SK-N-SH (cell line): ENCODE data around the gene HIGD1B. TPM values are rescaled to one million over a fixed set of nuclear protein-coding genes. Genes with fewer than 3 reads are reported as not detected.
A peak's percentile ranks its signal among the peaks of the same experiment; 100 is the strongest.

Experiments
- CTCF ChIA-PET: fragments of 300-600, 350-600 bp; formaldehyde crosslinking; extraction: SDS; loops from one replicate; lab custom pipeline; 2021; lab: Yijun Ruan, JAX
- POLR2A ChIA-PET: fragments of 350-600 bp; sonication (Branson Sonifier 250); formaldehyde crosslinking; extraction: SDS; loops from one replicate; lab custom pipeline; 2020; ENCODE audit warnings: antibody characterized with exemption, inconsistent platforms; lab: Yijun Ruan, JAX
- DNase-seq: peaks from one replicate; pipeline ENCODE4 v3.0.0; 2012
- H2AFZ ChIP-seq: fragments of 200-600 bp; sonication (generic); 2 replicates; pipeline ENCODE4 v1.8.1; 2016; ENCODE audit warnings: antibody characterized with exemption, mild to moderate bottlenecking, low read depth
- H3F3A ChIP-seq: fragments of 200-600 bp; sonication (generic); replicated peaks from 2 replicates; pipeline ENCODE3; 2016; ENCODE audit warnings: antibody characterized with exemption, mild to moderate bottlenecking; ENCODE audit not compliant: insufficient read depth
- H3K27ac ChIP-seq, 2 experiments: fragments of 200-500 bp in 1 of 2; fragments of 200-600 bp in 1 of 2; sonication (Bioruptor generic) in 1 of 2; sonication (generic), shearing (Covaris generic) in 1 of 2; 2 replicates each; pipeline versions ENCODE4 v1.5.1 to v1.6.1; 2014 to 2016; ENCODE audit warnings: low read depth in 2 of 2, inconsistent platforms in 1 of 2, low read length in 1 of 2, mild to moderate bottlenecking in 1 of 2, mixed read lengths in 1 of 2
- H3K27me3 ChIP-seq: fragments of 200-600 bp; sonication (generic), shearing (Covaris generic); 2 replicates; pipeline ENCODE4 v1.6.1; 2016; ENCODE audit warnings: mixed run types; ENCODE audit not compliant: insufficient read depth
- H3K36me3 ChIP-seq, 2 experiments: fragments of 200-500 bp in 1 of 2; fragments of 200-600 bp in 1 of 2; sonication (Bioruptor generic) in 1 of 2; sonication (generic) in 1 of 2; replicated peaks in 1 of 2; 2 replicates each; pipeline versions ENCODE3 to v1.5.1; 2014 to 2016; ENCODE audit warnings: low read length in 1 of 2, mild to moderate bottlenecking in 1 of 2; ENCODE audit not compliant: insufficient read depth in 2 of 2, control insufficient read depth in 1 of 2
- H3K4me1 ChIP-seq, 2 experiments: fragments of 200-500 bp in 1 of 2; fragments of 200-600 bp in 1 of 2; sonication (Bioruptor generic) in 1 of 2; sonication (generic), shearing (Covaris generic) in 1 of 2; 2 replicates each; pipeline versions ENCODE4 v1.5.1 to v1.6.1; 2014 to 2016; ENCODE audit warnings: low read depth in 1 of 2, low read length in 1 of 2, mixed run types in 1 of 2; ENCODE audit not compliant: insufficient read depth in 2 of 2, control insufficient read depth in 1 of 2
- H3K4me2 ChIP-seq: fragments of 200-600 bp; sonication (generic), shearing (Covaris generic); 2 replicates; pipeline ENCODE4 v1.6.1; 2017; ENCODE audit warnings: mixed run types
- H3K4me3 ChIP-seq, 2 experiments: fragments of 200-500 bp in 1 of 2; fragments of 200-600 bp in 1 of 2; sonication (Bioruptor generic) in 1 of 2; sonication (generic), shearing (Covaris generic) in 1 of 2; 2 replicates each; pipeline versions ENCODE4 v1.5.1 to v1.8.1; 2014 to 2016; ENCODE audit warnings: low read depth in 2 of 2, inconsistent platforms in 1 of 2, low read length in 1 of 2, mild to moderate bottlenecking in 1 of 2, mixed read lengths in 1 of 2, moderate library complexity in 1 of 2
- H3K79me2 ChIP-seq: fragments of 200-600 bp; sonication (generic); 2 replicates; pipeline ENCODE4 v1.8.1; 2017; ENCODE audit warnings: mild to moderate bottlenecking; ENCODE audit not compliant: insufficient read depth
- H3K9ac ChIP-seq: fragments of 200-600 bp; sonication (generic); 2 replicates; pipeline ENCODE4 v1.6.1; 2017; ENCODE audit warnings: mixed run types
- H3K9me2 ChIP-seq: fragments of 200-600 bp; sonication (generic); 2 replicates; pipeline ENCODE4 v1.6.1; 2017; ENCODE audit warnings: mixed run types
- H3K9me3 ChIP-seq: fragments of 200-600 bp; sonication (generic); 2 replicates; pipeline ENCODE4 v1.6.1; 2017; ENCODE audit warnings: mixed run types, mild to moderate bottlenecking, moderate library complexity
- H4K20me1 ChIP-seq: fragments of 200-600 bp; sonication (generic); 2 replicates; pipeline ENCODE4 v1.6.1; 2017; ENCODE audit warnings: mild to moderate bottlenecking, mixed run types; ENCODE audit not compliant: insufficient read depth
- EZH2phosphoT487 ChIP-seq: fragments of 200-600 bp; sonication (generic); IDR thresholded peaks from 2 replicates; pipeline ENCODE4 v1.6.1; 2017; ENCODE audit warnings: low read depth, mixed run types, mild to moderate bottlenecking, antibody characterized with exemption, moderate library complexity, borderline replicate concordance
- FOSL2 ChIP-seq: IDR thresholded peaks from 2 replicates; pipeline ENCODE4 v1.4.0; 2012; ENCODE audit warnings: low read depth, mild to moderate bottlenecking, moderate library complexity, borderline replicate concordance
- FOXM1 ChIP-seq: IDR thresholded peaks from 2 replicates; pipeline ENCODE4 v1.4.0; 2012; ENCODE audit warnings: low read depth, mild to moderate bottlenecking
- MEF2A ChIP-seq: IDR thresholded peaks from 2 replicates; pipeline ENCODE4 v1.4.0; 2012; ENCODE audit warnings: low read depth, borderline replicate concordance
- MXI1 ChIP-seq: IDR thresholded peaks from 2 replicates; pipeline ENCODE4 v1.6.1; 2012; ENCODE audit warnings: mild to moderate bottlenecking, low read depth, low read length, improper control_type of control experiment
- NFIC ChIP-seq: IDR thresholded peaks from 2 replicates; pipeline ENCODE4 v1.4.0; 2012; ENCODE audit warnings: borderline replicate concordance
- NRF1 ChIP-seq: IDR thresholded peaks from 2 replicates; pipeline ENCODE4 v1.6.1; 2012; ENCODE audit warnings: low read depth, mild to moderate bottlenecking, low read length
- RCOR1 ChIP-seq: fragments of 150-350 bp; IDR thresholded peaks from 2 replicates; pipeline ENCODE4 v1.6.1; 2017; ENCODE audit warnings: antibody characterized with exemption, low read length
- RXRA ChIP-seq: IDR thresholded peaks from 2 replicates; pipeline ENCODE4 v1.4.0; 2012; ENCODE audit warnings: low read depth, mild to moderate bottlenecking, borderline replicate concordance
- TAF1 ChIP-seq: IDR thresholded peaks from 2 replicates; pipeline ENCODE4 v1.6.1; 2012; ENCODE audit warnings: low read depth, mild to moderate bottlenecking, low read length, moderate library complexity, borderline replicate concordance
- TEAD4 ChIP-seq: IDR thresholded peaks from 2 replicates; pipeline ENCODE4 v1.4.0; 2012; ENCODE audit warnings: mild to moderate bottlenecking, borderline replicate concordance; ENCODE audit not compliant: insufficient read depth
- WGBS: methylation state at CpG from one replicate; pipeline ENCODE4 v1.1.6; 2017; ENCODE audit warnings: low lambda C conversion rate; 5-methylcytosine and 5-hydroxymethylcytosine counted together
- polyA plus RNA-seq, 3 experiments: library from polyadenylated mRNA; depleted of rRNA; stranded (reverse); fragments of >200 nt; gene quantifications; 2 replicates each; pipeline ENCODE4 v1.2.3, GENCODE V29; 2012
- TF ChIP-seq, protein P1 (sequence below): IDR thresholded peaks from 2 replicates; pipeline ENCODE4 v1.4.0; 2012; ENCODE audit warnings: low read depth
- TF ChIP-seq, protein P2 (sequence below): fragments of 150-350 bp; IDR thresholded peaks from 2 replicates; pipeline ENCODE4 v1.6.1; 2016; ENCODE audit warnings: mild to moderate bottlenecking, low read depth, low read length
- TF ChIP-seq, protein P3 (sequence below): fragments of 200-600 bp; sonication (generic); IDR thresholded peaks from 2 replicates; pipeline ENCODE4 v1.6.1; 2017; ENCODE audit warnings: antibody characterized with exemption, mild to moderate bottlenecking, moderate library complexity
- TF ChIP-seq, protein P4 (sequence below): IDR thresholded peaks from 2 replicates; pipeline ENCODE4 v1.4.0; 2012; ENCODE audit warnings: low read depth, borderline replicate concordance

The HIGD1B gene
- polyA plus RNA-seq, 1 of the 3 experiments (the other 2 are of a cell fraction), result not detected

DNA sequence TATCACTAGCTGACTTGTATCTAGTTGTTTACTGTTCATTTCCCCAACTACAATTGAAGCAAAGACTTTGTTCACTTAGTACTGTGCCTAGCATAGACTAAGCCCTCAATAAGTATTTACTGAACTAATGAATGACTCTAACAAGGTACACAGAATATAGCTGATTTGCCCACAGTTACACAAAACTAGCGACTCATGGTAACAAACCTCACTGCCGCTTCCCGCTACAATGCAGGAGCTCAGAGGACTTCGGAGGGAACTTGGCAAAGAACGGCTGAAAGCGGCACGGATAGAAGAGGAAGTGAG is 51.0 kb downstream of the HIGD1B start:
- Histone ChIP-seq H3K4me2 (peak overlapping the region; percentile 91), H3F3A (peaks cover 26% of the 10 kb centered on the region), H4K20me1 (0 out of 2 replicates have a peak, but pooled peaks cover 4% of the 10 kb centered on the region), H3K27ac (peak overlapping the region; percentile 94 to 99), H3K36me3 (peaks cover 8 to 26% of the 10 kb centered on the region in 2 experiments), H3K27me3 (no peaks in the 10 kb centered on the region), H2AFZ (peak overlapping the region; percentile 66), H3K79me2 (peaks cover 55% of the 10 kb centered on the region), H3K9me3 (no peaks in the 10 kb centered on the region), H3K9ac (peak overlapping the region; percentile 98), H3K9me2 (no peaks in the 10 kb centered on the region), H3K4me1 (peaks cover 6 to 23% of the 10 kb centered on the region in 2 experiments; a peak in 3 of 4 replicates), H3K4me3 (peak overlapping the region; percentile 92 to 97)
- WGBS, result under 1% methylated on average over 7 of the region's 7 CpGs
- no peak for DNase-seq
- no peak for TF ChIP-seq NFIC
- TF ChIP-seq FOSL2, result no peak
- no peak for TF ChIP-seq TEAD4
- CTCF ChIA-PET, result interaction anchor here (1.0 to 6.8 kb wide), 15 partner anchors 9 to 237 kb away, joined by 3 to 38 read pairs (median 4); partner anchors contain the start of genes ACBD4 and PLCD3
- POLR2A ChIA-PET, result interaction anchor here (1.2 to 1.3 kb wide), 2 partner anchors 14 to 121 kb away, joined by 3 to 4 read pairs; no protein-coding TSS in a partner anchor

DNA sequence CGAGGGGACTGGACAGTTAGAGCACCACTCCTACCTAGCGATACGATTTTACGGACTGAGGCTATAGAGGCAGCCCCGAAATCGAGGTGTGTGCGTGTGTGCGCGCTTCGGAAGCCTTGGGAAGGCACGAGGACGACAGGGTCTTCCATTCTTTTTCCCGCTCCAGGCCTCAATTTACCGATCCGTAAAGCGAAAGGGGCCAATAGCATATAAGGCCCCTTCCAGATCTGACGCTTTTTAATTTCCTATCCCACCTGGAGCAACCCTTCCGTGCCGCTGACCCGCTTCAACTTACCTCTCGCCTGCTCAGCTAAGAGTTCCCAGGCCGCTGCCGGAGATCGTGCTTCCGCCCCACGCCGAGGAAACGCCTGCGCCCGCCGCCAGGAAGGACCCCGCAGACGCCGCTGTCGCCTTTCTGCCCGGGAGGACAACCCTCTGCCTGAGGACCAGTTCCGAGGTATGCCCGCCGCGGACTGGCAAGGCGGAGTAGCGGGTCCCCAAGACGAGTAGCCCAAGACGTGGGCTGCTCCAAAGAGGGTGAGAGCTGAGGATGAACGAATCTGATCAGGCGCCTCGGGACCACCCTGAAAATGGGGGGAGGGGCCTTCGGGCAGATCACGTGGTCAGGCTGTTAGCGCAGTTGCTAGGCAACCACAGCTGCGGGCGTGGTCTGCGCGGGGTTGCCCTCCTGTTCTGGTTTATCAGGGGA is 51.5 kb downstream of the HIGD1B start, which contains the start of gene EFTUD2:
Gene EFTUD2 (minus strand): TSS at position 372 of the 709 bp plus-strand sequence. CDS start 4,924 bp downstream, outside the sequence.
- Histone ChIP-seq H3K9me2 (no peaks in the 10 kb centered on the region), H3K9ac (peak within 1 kb of the TSS; percentile 98), H4K20me1 (0 out of 2 replicates have a peak, but pooled peaks cover 4% of the 10 kb centered on the region), H3K27ac (peak within 1 kb of the TSS; percentile 94 to 99), H3K36me3 (peaks cover 8 to 21% of the 10 kb centered on the region in 2 experiments), H3K4me2 (peak within 1 kb of the TSS; percentile 91), H3F3A (peaks cover 26% of the 10 kb centered on the region), H2AFZ (peak within 1 kb of the TSS; percentile 66), H3K4me3 (peak within 1 kb of the TSS; percentile 92 to 97), H3K4me1 (peaks cover 6 to 23% of the 10 kb centered on the region in 2 experiments; a peak in 3 of 4 replicates), H3K9me3 (no peaks in the 10 kb centered on the region), H3K79me2 (peaks cover 50% of the 10 kb centered on the region), H3K27me3 (no peaks in the 10 kb centered on the region)
- peak; percentile 96 for DNase-seq
- CTCF ChIA-PET, result interaction anchor here (1.0 to 6.8 kb wide), 16 partner anchors 10 to 236 kb away, joined by 3 to 38 read pairs (median 5); partner anchors contain the start of genes ACBD4 and PLCD3
- POLR2A ChIA-PET, result interaction anchor here (1.2 to 1.3 kb wide), 2 partner anchors 13 to 121 kb away, joined by 3 to 4 read pairs; no protein-coding TSS in a partner anchor
- 2% methylated on average over 22 of the region's 54 CpGs for WGBS
- TF ChIP-seq FOXM1 (0 out of 2 replicates have a peak, but pooled peaks have one; percentile 27), RXRA (no peak), NFIC (no peak), RCOR1 (no peak), MEF2A (no peak), NRF1 (no peak), FOSL2 (no peak), TEAD4 (no peak), EZH2phosphoT487 (no peak), MXI1 (peak; percentile 94), TAF1 (peak; percentile 83)
- TF ChIP-seq, protein P1, sequence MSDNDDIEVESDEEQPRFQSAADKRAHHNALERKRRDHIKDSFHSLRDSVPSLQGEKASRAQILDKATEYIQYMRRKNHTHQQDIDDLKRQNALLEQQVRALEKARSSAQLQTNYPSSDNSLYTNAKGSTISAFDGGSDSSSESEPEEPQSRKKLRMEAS, result peak; percentile 95
- TF ChIP-seq, protein P2, sequence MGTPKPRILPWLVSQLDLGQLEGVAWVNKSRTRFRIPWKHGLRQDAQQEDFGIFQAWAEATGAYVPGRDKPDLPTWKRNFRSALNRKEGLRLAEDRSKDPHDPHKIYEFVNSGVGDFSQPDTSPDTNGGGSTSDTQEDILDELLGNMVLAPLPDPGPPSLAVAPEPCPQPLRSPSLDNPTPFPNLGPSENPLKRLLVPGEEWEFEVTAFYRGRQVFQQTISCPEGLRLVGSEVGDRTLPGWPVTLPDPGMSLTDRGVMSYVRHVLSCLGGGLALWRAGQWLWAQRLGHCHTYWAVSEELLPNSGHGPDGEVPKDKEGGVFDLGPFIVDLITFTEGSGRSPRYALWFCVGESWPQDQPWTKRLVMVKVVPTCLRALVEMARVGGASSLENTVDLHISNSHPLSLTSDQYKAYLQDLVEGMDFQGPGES, result no peak
- TF ChIP-seq, protein P3, sequence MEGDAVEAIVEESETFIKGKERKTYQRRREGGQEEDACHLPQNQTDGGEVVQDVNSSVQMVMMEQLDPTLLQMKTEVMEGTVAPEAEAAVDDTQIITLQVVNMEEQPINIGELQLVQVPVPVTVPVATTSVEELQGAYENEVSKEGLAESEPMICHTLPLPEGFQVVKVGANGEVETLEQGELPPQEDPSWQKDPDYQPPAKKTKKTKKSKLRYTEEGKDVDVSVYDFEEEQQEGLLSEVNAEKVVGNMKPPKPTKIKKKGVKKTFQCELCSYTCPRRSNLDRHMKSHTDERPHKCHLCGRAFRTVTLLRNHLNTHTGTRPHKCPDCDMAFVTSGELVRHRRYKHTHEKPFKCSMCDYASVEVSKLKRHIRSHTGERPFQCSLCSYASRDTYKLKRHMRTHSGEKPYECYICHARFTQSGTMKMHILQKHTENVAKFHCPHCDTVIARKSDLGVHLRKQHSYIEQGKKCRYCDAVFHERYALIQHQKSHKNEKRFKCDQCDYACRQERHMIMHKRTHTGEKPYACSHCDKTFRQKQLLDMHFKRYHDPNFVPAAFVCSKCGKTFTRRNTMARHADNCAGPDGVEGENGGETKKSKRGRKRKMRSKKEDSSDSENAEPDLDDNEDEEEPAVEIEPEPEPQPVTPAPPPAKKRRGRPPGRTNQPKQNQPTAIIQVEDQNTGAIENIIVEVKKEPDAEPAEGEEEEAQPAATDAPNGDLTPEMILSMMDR, result no peak
- TF ChIP-seq, protein P4, sequence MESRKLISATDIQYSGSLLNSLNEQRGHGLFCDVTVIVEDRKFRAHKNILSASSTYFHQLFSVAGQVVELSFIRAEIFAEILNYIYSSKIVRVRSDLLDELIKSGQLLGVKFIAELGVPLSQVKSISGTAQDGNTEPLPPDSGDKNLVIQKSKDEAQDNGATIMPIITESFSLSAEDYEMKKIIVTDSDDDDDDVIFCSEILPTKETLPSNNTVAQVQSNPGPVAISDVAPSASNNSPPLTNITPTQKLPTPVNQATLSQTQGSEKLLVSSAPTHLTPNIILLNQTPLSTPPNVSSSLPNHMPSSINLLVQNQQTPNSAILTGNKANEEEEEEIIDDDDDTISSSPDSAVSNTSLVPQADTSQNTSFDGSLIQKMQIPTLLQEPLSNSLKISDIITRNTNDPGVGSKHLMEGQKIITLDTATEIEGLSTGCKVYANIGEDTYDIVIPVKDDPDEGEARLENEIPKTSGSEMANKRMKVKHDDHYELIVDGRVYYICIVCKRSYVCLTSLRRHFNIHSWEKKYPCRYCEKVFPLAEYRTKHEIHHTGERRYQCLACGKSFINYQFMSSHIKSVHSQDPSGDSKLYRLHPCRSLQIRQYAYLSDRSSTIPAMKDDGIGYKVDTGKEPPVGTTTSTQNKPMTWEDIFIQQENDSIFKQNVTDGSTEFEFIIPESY, result no peak
